Natural killer cell (primary cell): ENCODE data around the gene ZNF827. TPM values are rescaled to one million over a fixed set of nuclear protein-coding genes. Genes with fewer than 3 reads are reported as not detected.

Source experiments
- ATAC-seq, 3 donors: fragments of 150-1000 bp in 2 of 3; fragments of 200-7000 bp in 1 of 3; cut with Tn5 transposase; 1 replicate in 1 of 3; 2 replicates in 2 of 3; pipeline ENCODE4 v1.10.0; 2021; ENCODE audit warnings: mild to moderate bottlenecking in 2 of 3, moderate library complexity in 2 of 3
- DNase-seq, 2 donors: peaks; one replicate each; pipeline versions ENCODE4 v3.0.0 to v3.0.0-alpha.2; 2013 to 2021; ENCODE audit warnings: mixed read lengths in 1 of 2
- H3K27ac ChIP-seq: one replicate; pipeline ENCODE4 v1.5.1; 2013; ENCODE audit warnings: mild to moderate bottlenecking, low read length
- H3K27me3 ChIP-seq: one replicate; pipeline ENCODE4 v1.6.1; 2013; ENCODE audit warnings: low read length; ENCODE audit not compliant: control insufficient read depth, insufficient read depth
- H3K36me3 ChIP-seq: one replicate; pipeline ENCODE4 v1.6.1; 2013; ENCODE audit warnings: low read length; ENCODE audit not compliant: control insufficient read depth, insufficient read depth
- H3K4me1 ChIP-seq: one replicate; pipeline ENCODE4 v1.6.1; 2013; ENCODE audit warnings: low read length; ENCODE audit not compliant: control insufficient read depth, insufficient read depth
- H3K4me3 ChIP-seq: one replicate; pipeline ENCODE4 v1.5.1; 2013; ENCODE audit warnings: low read length
- H3K9me3 ChIP-seq: one replicate; pipeline ENCODE4 v1.6.1; 2013; ENCODE audit warnings: low read length; ENCODE audit not compliant: control insufficient read depth, insufficient read depth
- H3K27ac Mint-ChIP-seq, 2 donors: one replicate each; pipeline ENCODE4 v1.8.0; 2022; ENCODE audit warnings: mild to moderate bottlenecking in 2 of 2, mixed read lengths in 2 of 2, moderate library complexity in 1 of 2
- H3K27me3 Mint-ChIP-seq, 2 donors: one replicate each; pipeline ENCODE4 v1.8.0; 2022; ENCODE audit warnings: low read depth in 2 of 2, mixed read lengths in 2 of 2
- H3K36me3 Mint-ChIP-seq: one replicate; pipeline ENCODE4 v1.8.0; 2022; ENCODE audit warnings: mixed read lengths
- H3K4me1 Mint-ChIP-seq, 2 donors: one replicate each; pipeline ENCODE4 v1.8.0; 2022; ENCODE audit warnings: mixed read lengths in 2 of 2
- H3K4me3 Mint-ChIP-seq: one replicate; pipeline ENCODE4 v1.8.0; 2022; ENCODE audit warnings: mild to moderate bottlenecking, moderate library complexity, mixed read lengths
- H3K9me3 Mint-ChIP-seq, 2 donors: one replicate each; pipeline ENCODE4 v1.8.0; 2022; ENCODE audit warnings: mixed read lengths in 2 of 2
- CTCF ChIP-seq: fragments of 200-600 bp; IDR thresholded peaks from one replicate; pipeline ENCODE4 v1.8.0; 2022; ENCODE audit warnings: antibody characterized with exemption
- WGBS: methylation state at CpG from one replicate; pipeline ENCODE4 v1.1.7; 2013; ENCODE audit warnings: missing lambda C conversion rate; ENCODE audit not compliant: insufficient coverage; 5-methylcytosine and 5-hydroxymethylcytosine counted together
- intact Hi-C: fragments of 100-400 bp; cut with micrococcal nuclease; formaldehyde crosslinking; loops from one replicate; pipeline ENCODE4 v1.14.2; 2022
- total RNA-seq, 4 donors: library from RNA; stranded (reverse); fragments of 120-200 nt in 1 of 4; gene quantifications; one replicate each; pipeline versions ENCODE4 v1.2.3 to v1.2.4, GENCODE V29; 2013 to 2022

The ZNF827 gene
- total RNA-seq, 3 donors from 2014 or later (not counting 1 experiment from before 2014, with no cell fraction given), result 25.8 to 35.5 (median 32.9) TPM

GRCh38 chr4:145788755-145789154 is 149.9 kb downstream of the ZNF827 start:
- ATAC-seq (no peak), DNase-seq (no peak)
- H3K9me3 Mint-ChIP-seq, result no peaks in the 10 kb centered on the region
- no peak overlapping the region for H3K27ac Mint-ChIP-seq
- no peak overlapping the region for H3K4me3 Mint-ChIP-seq
- Histone ChIP-seq H3K9me3 (no peaks in the 10 kb centered on the region), H3K27ac (no peak overlapping the region), H3K36me3 (no peaks in the 10 kb centered on the region), H3K4me3 (no peak overlapping the region), H3K27me3 (no peaks in the 10 kb centered on the region), H3K4me1 (no peaks in the 10 kb centered on the region)
- intact Hi-C loops, result no loop called here
- peaks cover 15% of the 10 kb centered on the region for H3K36me3 Mint-ChIP-seq
- WGBS, result 100% methylated on average over 1 of the region's 2 CpGs
- peaks cover 0 to 6% of the 10 kb centered on the region in 2 donors for H3K4me1 Mint-ChIP-seq
- no peak for TF ChIP-seq CTCF
- H3K27me3 Mint-ChIP-seq, result no peaks in the 10 kb centered on the region

GRCh38 chr4:145786830-145787229 is 151.8 kb downstream of the ZNF827 start:
- Histone ChIP-seq H3K4me1 (no peaks in the 10 kb centered on the region), H3K36me3 (no peaks in the 10 kb centered on the region), H3K4me3 (no peak overlapping the region), H3K27me3 (no peaks in the 10 kb centered on the region), H3K27ac (no peak overlapping the region), H3K9me3 (no peaks in the 10 kb centered on the region)
- intact Hi-C loops, result no loop called here
- Mint-ChIP-seq H3K4me3 (no peak overlapping the region), H3K9me3 (no peaks in the 10 kb centered on the region), H3K4me1 (peaks cover 2 to 14% of the 10 kb centered on the region in 2 donors), H3K36me3 (peaks cover 17% of the 10 kb centered on the region), H3K27ac (no peak overlapping the region), H3K27me3 (no peaks in the 10 kb centered on the region)
- TF ChIP-seq CTCF, result no peak
- 97% methylated on average over 5 of the region's 5 CpGs for WGBS
- ATAC-seq (no peak), DNase-seq (no peak)

- DNase-seq (no peak), ATAC-seq (no peak)
- intact Hi-C loops, result no loop called here
- H3K4me3 ChIP-seq, result no peak overlapping the region
- Mint-ChIP-seq H3K9me3 (no peaks in the 10 kb centered on the region), H3K4me3 (no peak overlapping the region), H3K36me3 (peaks cover 17% of the 10 kb centered on the region), H3K27me3 (no peaks in the 10 kb centered on the region), H3K4me1 (peaks cover 8 to 19% of the 10 kb centered on the region in 2 donors), H3K27ac (no peak overlapping the region)
- H3K27me3 ChIP-seq, result no peaks in the 10 kb centered on the region
- H3K4me1 ChIP-seq, result no peaks in the 10 kb centered on the region
- TF ChIP-seq CTCF, result no peak
- 100% methylated on average over 2 of the region's 2 CpGs for WGBS
- H3K36me3 ChIP-seq, result no peaks in the 10 kb centered on the region
- no peak overlapping the region for H3K27ac ChIP-seq
- no peaks in the 10 kb centered on the region for H3K9me3 ChIP-seq
Observed at GRCh38 chr4:145786261-145786660, 152.4 kb downstream of the ZNF827 start.

- H3K4me3 Mint-ChIP-seq, result no peak overlapping the region
- DNase-seq (no peak), ATAC-seq (no peak)
- intact Hi-C loops, result no loop called here
- no peak for TF ChIP-seq CTCF
- H3K4me3 ChIP-seq, result no peak overlapping the region
- H3K9me3 ChIP-seq, result no peaks in the 10 kb centered on the region
- H3K4me1 ChIP-seq, result no peaks in the 10 kb centered on the region
- H3K36me3 ChIP-seq, result no peaks in the 10 kb centered on the region
- H3K27me3 ChIP-seq, result no peaks in the 10 kb centered on the region
- H3K9me3 Mint-ChIP-seq, result no peaks in the 10 kb centered on the region
- peaks cover 14 to 21% of the 10 kb centered on the region in 2 donors for H3K4me1 Mint-ChIP-seq
- H3K27me3 Mint-ChIP-seq, result no peaks in the 10 kb centered on the region
- H3K27ac Mint-ChIP-seq, result no peak overlapping the region
- 90% methylated on average over 2 of the region's 2 CpGs for WGBS
- H3K27ac ChIP-seq, result no peak overlapping the region
- H3K36me3 Mint-ChIP-seq, result peaks cover 17% of the 10 kb centered on the region
Observed at GRCh38 chr4:145785391-145786008, 153.1 kb downstream of the ZNF827 start.
